SK-N-SH treated with all-trans-retinoic acid at 6 μM for 48 hours (cell line): Measurements from ENCODE around the gene SH3TC2.

Source experiments
- ATAC-seq: fragments of 200-7000 bp; cut with Tn5 transposase; 3 replicates; pipeline ENCODE4 v1.9.1; 2020; ENCODE audit warnings: mild to moderate bottlenecking, moderate library complexity
- ARNTL ChIP-seq: fragments of 450-650 bp; formaldehyde crosslinking; IDR thresholded peaks from 2 replicates; pipeline ENCODE4 v1.5.0; 2020; ENCODE audit warnings: low read depth, mild to moderate bottlenecking, moderate library complexity, borderline replicate concordance
- BACH2 ChIP-seq: fragments of 250-450 bp; sonication (Bioruptor Pico); IDR thresholded peaks from 2 replicates; pipeline ENCODE4 v1.9.0; 2021; ENCODE audit warnings: mild to moderate bottlenecking, borderline replicate concordance
- CSDC2 ChIP-seq: fragments of 250-450 bp; sonication (Bioruptor Pico); IDR thresholded peaks from 2 replicates; pipeline ENCODE4 v1.5.0; 2020; ENCODE audit warnings: mild to moderate bottlenecking, moderate library complexity
- ESRRG ChIP-seq: fragments of 250-450 bp; sonication (Bioruptor Pico); IDR thresholded peaks from 2 replicates; pipeline ENCODE4 v1.6.1; 2021; ENCODE audit warnings: mild to moderate bottlenecking
- GLIS3 ChIP-seq: fragments of 250-450 bp; sonication (Bioruptor Pico); IDR thresholded peaks from 2 replicates; pipeline ENCODE4 v1.5.0; 2020; ENCODE audit warnings: mild to moderate bottlenecking, moderate library complexity
- ISL1 ChIP-seq: fragments of 250-450 bp; sonication (Bioruptor Pico); IDR thresholded peaks from 2 replicates; pipeline ENCODE4 v2.1.2; 2022; ENCODE audit warnings: mild to moderate bottlenecking, moderate library complexity
- OSR1 ChIP-seq: fragments of 250-450 bp; sonication (Bioruptor Pico); IDR thresholded peaks from 2 replicates; pipeline ENCODE4 v1.8.0; 2022; ENCODE audit warnings: moderate library complexity, mild to moderate bottlenecking, inconsistent platforms
- PPARA ChIP-seq: fragments of 250-450 bp; sonication (Bioruptor Pico); IDR thresholded peaks from 2 replicates; pipeline ENCODE4 v1.5.0; 2020; ENCODE audit warnings: mild to moderate bottlenecking, borderline replicate concordance
- RARB ChIP-seq: fragments of 250-450 bp; sonication (Bioruptor Pico); IDR thresholded peaks from 2 replicates; pipeline ENCODE4 v1.8.0; 2021; ENCODE audit warnings: mild to moderate bottlenecking, moderate library complexity
- SNAI2 ChIP-seq: fragments of 250-450 bp; sonication (Bioruptor Pico); IDR thresholded peaks from 2 replicates; pipeline ENCODE4 v1.5.0; 2020; ENCODE audit warnings: mild to moderate bottlenecking, moderate library complexity
- TCF4 ChIP-seq: fragments of 250-450 bp; sonication (Bioruptor Pico); IDR thresholded peaks from 2 replicates; pipeline ENCODE4 v1.8.0; 2021; ENCODE audit warnings: mild to moderate bottlenecking, moderate library complexity, borderline replicate concordance
- TOX ChIP-seq: fragments of 250-450 bp; sonication (Bioruptor Pico); IDR thresholded peaks from 2 replicates; pipeline ENCODE4 v1.8.0; 2021; ENCODE audit warnings: mild to moderate bottlenecking, moderate library complexity, borderline replicate concordance
- ZC3H10 ChIP-seq: fragments of 250-450 bp; sonication (Bioruptor Pico); IDR thresholded peaks from 2 replicates; pipeline ENCODE4 v1.5.1; 2021; ENCODE audit warnings: mild to moderate bottlenecking, moderate library complexity
- ZFP3 ChIP-seq: fragments of 250-450 bp; sonication (Bioruptor Pico); IDR thresholded peaks from 2 replicates; pipeline ENCODE4 v1.5.0; 2020; ENCODE audit warnings: mild to moderate bottlenecking, moderate library complexity
- ZFP30 ChIP-seq: fragments of 450-650 bp; formaldehyde crosslinking; IDR thresholded peaks from 2 replicates; pipeline ENCODE4 v1.5.0; 2022; ENCODE audit warnings: mild to moderate bottlenecking, moderate library complexity
- ZNF565 ChIP-seq: fragments of 450-650 bp; formaldehyde crosslinking; conservative IDR thresholded peaks from 2 replicates; pipeline ENCODE4 v1.5.0; 2020; ENCODE audit warnings: low read depth, mild to moderate bottlenecking, moderate library complexity
- ZNF70 ChIP-seq: fragments of 450-650 bp; formaldehyde crosslinking; IDR thresholded peaks from 2 replicates; pipeline ENCODE4 v1.5.0; 2020; ENCODE audit warnings: mild to moderate bottlenecking, moderate library complexity
- ZNF8 ChIP-seq: fragments of 450-650 bp; formaldehyde crosslinking; IDR thresholded peaks from 2 replicates; pipeline ENCODE4 v1.5.0; 2020; ENCODE audit warnings: mild to moderate bottlenecking, moderate library complexity
- TF ChIP-seq, protein P1 (sequence below): fragments of 250-450 bp; sonication (Bioruptor Pico); IDR thresholded peaks from 2 replicates; pipeline ENCODE4 v1.8.0; 2020; ENCODE audit warnings: mild to moderate bottlenecking, moderate library complexity, borderline replicate concordance
- TF ChIP-seq, protein P2 (sequence below): fragments of 250-450 bp; sonication (Bioruptor Pico); IDR thresholded peaks from 2 replicates; pipeline ENCODE4 v1.5.1; 2021; ENCODE audit warnings: mild to moderate bottlenecking, moderate library complexity
- TF ChIP-seq, protein P3 (sequence below): fragments of 250-450 bp; sonication (Bioruptor Pico); IDR thresholded peaks from 2 replicates; pipeline ENCODE4 v1.5.0; 2020; ENCODE audit warnings: mild to moderate bottlenecking, moderate library complexity
- TF ChIP-seq, protein P4 (sequence below): fragments of 250-450 bp; sonication (Bioruptor Pico); IDR thresholded peaks from 2 replicates; pipeline ENCODE4 v1.8.0; 2021; ENCODE audit warnings: low read depth, mild to moderate bottlenecking, moderate library complexity, borderline replicate concordance
- TF ChIP-seq, protein P5 (sequence below): fragments of 250-450 bp; sonication (Bioruptor Pico); IDR thresholded peaks from 2 replicates; pipeline ENCODE4 v1.5.1; 2020; ENCODE audit warnings: low read depth, mild to moderate bottlenecking, moderate library complexity

The SH3TC2 gene

DNA sequence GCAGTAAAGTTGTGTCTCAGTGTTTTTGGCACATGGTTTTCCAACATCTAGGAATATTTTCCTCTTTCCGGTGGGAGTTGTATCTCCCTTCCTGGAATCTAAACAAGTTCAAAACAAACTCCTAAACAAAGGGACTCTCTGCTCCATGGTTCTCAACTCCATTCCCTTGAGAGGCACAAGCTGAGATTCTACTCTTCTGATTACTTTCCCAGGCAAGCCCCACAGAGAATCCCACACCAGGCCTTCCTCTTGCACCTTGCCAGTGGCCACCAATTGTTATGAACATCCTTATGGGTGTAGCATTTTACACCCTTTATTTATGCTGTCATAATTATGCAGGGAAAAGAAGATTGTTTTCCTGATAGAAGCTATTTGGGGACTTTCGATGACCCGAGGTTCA, 25.8 kb upstream of the SH3TC2 start (continued):
- TF ChIP-seq ZFP3 (CRISPR knock-in tag) (no peak), GLIS3 (CRISPR knock-in tag) (no peak)
- TF ChIP-seq, all 23 proteins: peak for 0

DNA sequence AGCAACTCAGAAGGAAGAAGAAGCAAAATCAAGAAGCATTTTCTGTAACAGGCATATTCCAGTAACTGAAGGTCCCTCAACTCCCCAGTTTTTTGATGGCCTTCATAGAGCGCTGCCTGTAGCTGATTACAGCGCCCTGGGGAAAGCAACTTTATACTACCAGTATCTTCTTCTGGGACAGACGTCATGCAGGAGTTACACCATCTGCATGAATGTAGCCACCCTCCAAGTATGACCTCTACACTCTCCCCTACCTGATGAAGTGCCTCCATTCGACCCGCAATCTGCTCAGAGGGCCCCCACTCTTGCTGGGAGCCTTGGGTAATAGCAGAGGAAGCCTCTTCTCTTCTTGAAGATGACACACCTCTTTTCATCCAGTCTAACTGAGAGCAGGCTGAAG, 21.0 kb upstream of the SH3TC2 start:
- no peak for TF ChIP-seq TOX (CRISPR knock-in tag)
- ATAC-seq, result no peak

DNA sequence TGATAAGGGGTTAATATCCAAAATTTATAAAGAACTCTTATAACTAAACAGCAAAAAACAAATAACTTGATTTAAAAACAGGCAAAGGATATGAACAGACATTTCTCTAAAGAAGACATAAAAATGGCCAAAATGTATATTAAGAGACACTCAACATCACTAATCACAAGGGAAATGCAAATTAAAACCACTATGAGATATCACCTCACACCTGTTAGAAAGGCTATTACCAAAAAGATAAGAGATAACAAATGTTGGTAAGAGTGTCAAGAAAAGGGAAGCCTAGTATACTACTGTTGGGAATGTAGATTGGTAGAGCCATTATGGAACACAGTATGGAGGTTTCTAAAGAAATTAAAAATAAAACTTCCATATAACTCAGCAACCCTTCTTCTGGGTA, 19.4 kb upstream of the SH3TC2 start:
- no peak for ATAC-seq
- TF ChIP-seq TCF4 (CRISPR knock-in tag) (no peak), ESRRG (CRISPR knock-in tag) (no peak), BACH2 (no peak), ZNF565 (CRISPR knock-in tag) (no peak), ZNF70 (no peak), ZFP30 (no peak), RARB (CRISPR knock-in tag) (no peak), ZFP3 (CRISPR knock-in tag) (no peak), PPARA (CRISPR knock-in tag) (no peak), ZC3H10 (no peak), GLIS3 (CRISPR knock-in tag) (no peak), ZNF8 (CRISPR knock-in tag) (no peak), CSDC2 (CRISPR knock-in tag) (no peak)
- TF ChIP-seq, protein P1, sequence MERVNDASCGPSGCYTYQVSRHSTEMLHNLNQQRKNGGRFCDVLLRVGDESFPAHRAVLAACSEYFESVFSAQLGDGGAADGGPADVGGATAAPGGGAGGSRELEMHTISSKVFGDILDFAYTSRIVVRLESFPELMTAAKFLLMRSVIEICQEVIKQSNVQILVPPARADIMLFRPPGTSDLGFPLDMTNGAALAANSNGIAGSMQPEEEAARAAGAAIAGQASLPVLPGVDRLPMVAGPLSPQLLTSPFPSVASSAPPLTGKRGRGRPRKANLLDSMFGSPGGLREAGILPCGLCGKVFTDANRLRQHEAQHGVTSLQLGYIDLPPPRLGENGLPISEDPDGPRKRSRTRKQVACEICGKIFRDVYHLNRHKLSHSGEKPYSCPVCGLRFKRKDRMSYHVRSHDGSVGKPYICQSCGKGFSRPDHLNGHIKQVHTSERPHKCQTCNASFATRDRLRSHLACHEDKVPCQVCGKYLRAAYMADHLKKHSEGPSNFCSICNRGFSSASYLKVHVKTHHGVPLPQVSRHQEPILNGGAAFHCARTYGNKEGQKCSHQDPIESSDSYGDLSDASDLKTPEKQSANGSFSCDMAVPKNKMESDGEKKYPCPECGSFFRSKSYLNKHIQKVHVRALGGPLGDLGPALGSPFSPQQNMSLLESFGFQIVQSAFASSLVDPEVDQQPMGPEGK, result no peak
- TF ChIP-seq, protein P2, sequence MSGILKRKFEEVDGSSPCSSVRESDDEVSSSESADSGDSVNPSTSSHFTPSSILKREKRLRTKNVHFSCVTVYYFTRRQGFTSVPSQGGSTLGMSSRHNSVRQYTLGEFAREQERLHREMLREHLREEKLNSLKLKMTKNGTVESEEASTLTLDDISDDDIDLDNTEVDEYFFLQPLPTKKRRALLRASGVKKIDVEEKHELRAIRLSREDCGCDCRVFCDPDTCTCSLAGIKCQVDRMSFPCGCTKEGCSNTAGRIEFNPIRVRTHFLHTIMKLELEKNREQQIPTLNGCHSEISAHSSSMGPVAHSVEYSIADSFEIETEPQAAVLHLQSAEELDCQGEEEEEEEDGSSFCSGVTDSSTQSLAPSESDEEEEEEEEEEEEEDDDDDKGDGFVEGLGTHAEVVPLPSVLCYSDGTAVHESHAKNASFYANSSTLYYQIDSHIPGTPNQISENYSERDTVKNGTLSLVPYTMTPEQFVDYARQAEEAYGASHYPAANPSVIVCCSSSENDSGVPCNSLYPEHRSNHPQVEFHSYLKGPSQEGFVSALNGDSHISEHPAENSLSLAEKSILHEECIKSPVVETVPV (CRISPR knock-in tag), result no peak
- TF ChIP-seq, protein P3, sequence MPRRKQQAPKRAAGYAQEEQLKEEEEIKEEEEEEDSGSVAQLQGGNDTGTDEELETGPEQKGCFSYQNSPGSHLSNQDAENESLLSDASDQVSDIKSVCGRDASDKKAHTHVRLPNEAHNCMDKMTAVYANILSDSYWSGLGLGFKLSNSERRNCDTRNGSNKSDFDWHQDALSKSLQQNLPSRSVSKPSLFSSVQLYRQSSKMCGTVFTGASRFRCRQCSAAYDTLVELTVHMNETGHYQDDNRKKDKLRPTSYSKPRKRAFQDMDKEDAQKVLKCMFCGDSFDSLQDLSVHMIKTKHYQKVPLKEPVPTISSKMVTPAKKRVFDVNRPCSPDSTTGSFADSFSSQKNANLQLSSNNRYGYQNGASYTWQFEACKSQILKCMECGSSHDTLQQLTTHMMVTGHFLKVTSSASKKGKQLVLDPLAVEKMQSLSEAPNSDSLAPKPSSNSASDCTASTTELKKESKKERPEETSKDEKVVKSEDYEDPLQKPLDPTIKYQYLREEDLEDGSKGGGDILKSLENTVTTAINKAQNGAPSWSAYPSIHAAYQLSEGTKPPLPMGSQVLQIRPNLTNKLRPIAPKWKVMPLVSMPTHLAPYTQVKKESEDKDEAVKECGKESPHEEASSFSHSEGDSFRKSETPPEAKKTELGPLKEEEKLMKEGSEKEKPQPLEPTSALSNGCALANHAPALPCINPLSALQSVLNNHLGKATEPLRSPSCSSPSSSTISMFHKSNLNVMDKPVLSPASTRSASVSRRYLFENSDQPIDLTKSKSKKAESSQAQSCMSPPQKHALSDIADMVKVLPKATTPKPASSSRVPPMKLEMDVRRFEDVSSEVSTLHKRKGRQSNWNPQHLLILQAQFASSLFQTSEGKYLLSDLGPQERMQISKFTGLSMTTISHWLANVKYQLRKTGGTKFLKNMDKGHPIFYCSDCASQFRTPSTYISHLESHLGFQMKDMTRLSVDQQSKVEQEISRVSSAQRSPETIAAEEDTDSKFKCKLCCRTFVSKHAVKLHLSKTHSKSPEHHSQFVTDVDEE (CRISPR knock-in tag), result no peak
- TF ChIP-seq, protein P4, sequence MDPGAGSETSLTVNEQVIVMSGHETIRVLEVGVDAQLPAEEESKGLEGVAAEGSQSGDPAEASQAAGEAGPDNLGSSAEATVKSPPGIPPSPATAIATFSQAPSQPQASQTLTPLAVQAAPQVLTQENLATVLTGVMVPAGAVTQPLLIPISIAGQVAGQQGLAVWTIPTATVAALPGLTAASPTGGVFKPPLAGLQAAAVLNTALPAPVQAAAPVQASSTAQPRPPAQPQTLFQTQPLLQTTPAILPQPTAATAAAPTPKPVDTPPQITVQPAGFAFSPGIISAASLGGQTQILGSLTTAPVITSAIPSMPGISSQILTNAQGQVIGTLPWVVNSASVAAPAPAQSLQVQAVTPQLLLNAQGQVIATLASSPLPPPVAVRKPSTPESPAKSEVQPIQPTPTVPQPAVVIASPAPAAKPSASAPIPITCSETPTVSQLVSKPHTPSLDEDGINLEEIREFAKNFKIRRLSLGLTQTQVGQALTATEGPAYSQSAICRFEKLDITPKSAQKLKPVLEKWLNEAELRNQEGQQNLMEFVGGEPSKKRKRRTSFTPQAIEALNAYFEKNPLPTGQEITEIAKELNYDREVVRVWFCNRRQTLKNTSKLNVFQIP (CRISPR knock-in tag), result no peak
- TF ChIP-seq, protein P5, sequence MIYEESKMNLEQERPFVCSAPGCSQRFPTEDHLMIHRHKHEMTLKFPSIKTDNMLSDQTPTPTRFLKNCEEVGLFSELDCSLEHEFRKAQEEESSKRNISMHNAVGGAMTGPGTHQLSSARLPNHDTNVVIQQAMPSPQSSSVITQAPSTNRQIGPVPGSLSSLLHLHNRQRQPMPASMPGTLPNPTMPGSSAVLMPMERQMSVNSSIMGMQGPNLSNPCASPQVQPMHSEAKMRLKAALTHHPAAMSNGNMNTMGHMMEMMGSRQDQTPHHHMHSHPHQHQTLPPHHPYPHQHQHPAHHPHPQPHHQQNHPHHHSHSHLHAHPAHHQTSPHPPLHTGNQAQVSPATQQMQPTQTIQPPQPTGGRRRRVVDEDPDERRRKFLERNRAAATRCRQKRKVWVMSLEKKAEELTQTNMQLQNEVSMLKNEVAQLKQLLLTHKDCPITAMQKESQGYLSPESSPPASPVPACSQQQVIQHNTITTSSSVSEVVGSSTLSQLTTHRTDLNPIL (CRISPR knock-in tag), result no peak

DNA sequence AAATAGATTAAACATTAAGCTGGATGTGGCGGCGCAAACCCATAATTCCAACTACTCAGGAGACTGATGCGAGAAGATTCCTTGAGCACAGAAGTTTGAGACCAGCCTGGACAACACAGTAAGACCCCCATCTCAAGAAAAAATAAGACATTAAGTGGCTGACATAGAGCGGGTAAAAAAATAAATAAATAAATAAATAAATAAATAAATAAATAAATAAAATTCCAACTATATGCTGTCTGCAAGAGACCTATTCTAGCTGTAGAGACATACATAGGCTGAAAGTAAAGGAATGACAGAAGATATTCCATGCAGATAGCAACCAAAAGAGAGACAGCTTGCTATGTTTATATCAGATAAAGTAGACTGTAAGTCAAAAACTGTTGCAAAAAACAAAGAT, 17.4 kb upstream of the SH3TC2 start:
- TF ChIP-seq OSR1 (no peak), ISL1 (CRISPR knock-in tag) (no peak), SNAI2 (CRISPR knock-in tag) (no peak), GLIS3 (CRISPR knock-in tag) (no peak), ESRRG (CRISPR knock-in tag) (no peak), ZC3H10 (no peak), BACH2 (no peak), ZNF8 (CRISPR knock-in tag) (no peak), ZNF70 (no peak), ARNTL (no peak), PPARA (CRISPR knock-in tag) (no peak), CSDC2 (CRISPR knock-in tag) (no peak), ZFP3 (CRISPR knock-in tag) (no peak), TOX (CRISPR knock-in tag) (no peak), TCF4 (CRISPR knock-in tag) (no peak)
- TF ChIP-seq, protein P2 (CRISPR knock-in tag), result no peak
- TF ChIP-seq, protein P1, result no peak
- ATAC-seq, result no peak
